Testis (tissue), 2 donors: ENCODE measurements around the gene RPAP3.

ENCODE experiments used
- POLR2A ChIP-seq: fragments of 450-650 bp; IDR thresholded peaks from one replicate; pipeline ENCODE4 v1.6.1; 2017; ENCODE audit warnings: antibody characterized with exemption, mild to moderate bottlenecking, moderate library complexity
- TF ChIP-seq, protein P1 (sequence below), 3 experiments: fragments of 450-650 bp in 2 of 3; fragments of 200-600 bp in 1 of 3; sonication (generic) in 1 of 3; IDR thresholded peaks; one replicate each; pipeline ENCODE4 v1.5.1; 2016 to 2019; ENCODE audit warnings: antibody characterized with exemption in 3 of 3, mild to moderate bottlenecking in 2 of 3, moderate library complexity in 1 of 3

DNA sequence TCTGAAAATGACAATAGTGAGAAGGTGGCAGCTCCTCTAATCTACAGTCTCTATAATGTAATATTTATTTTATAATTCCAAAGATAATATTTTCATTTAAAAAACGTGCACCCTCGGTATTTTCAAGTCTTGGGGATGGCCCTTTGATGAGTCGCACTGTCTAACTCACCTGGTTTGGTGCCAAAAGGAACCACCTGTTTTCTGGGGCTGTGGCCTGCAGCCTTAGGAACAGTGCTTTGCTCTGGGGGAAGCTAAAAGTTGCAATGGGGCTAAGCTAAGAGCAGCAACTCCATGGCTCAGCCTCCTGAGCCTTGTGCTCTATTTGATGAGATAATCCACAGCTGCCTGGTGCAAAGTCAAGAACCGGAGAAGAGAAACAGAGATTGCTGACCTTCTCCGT is 25.9 kb upstream of the RPAP3 start:
- no peak for TF ChIP-seq POLR2A
- TF ChIP-seq, protein P1, sequence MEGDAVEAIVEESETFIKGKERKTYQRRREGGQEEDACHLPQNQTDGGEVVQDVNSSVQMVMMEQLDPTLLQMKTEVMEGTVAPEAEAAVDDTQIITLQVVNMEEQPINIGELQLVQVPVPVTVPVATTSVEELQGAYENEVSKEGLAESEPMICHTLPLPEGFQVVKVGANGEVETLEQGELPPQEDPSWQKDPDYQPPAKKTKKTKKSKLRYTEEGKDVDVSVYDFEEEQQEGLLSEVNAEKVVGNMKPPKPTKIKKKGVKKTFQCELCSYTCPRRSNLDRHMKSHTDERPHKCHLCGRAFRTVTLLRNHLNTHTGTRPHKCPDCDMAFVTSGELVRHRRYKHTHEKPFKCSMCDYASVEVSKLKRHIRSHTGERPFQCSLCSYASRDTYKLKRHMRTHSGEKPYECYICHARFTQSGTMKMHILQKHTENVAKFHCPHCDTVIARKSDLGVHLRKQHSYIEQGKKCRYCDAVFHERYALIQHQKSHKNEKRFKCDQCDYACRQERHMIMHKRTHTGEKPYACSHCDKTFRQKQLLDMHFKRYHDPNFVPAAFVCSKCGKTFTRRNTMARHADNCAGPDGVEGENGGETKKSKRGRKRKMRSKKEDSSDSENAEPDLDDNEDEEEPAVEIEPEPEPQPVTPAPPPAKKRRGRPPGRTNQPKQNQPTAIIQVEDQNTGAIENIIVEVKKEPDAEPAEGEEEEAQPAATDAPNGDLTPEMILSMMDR (IDR thresholded peaks at IDR 0.05) = no peak
